K562 (cell line): ENCODE measurements around the gene TARBP2.

Source experiments
- LEF1 ChIP-seq: fragments of 450-650 bp; IDR thresholded peaks from 2 replicates; pipeline ENCODE4 v1.6.1; 2016; ENCODE audit warnings: mild to moderate bottlenecking
- TF ChIP-seq, protein P1 (sequence below), 3 experiments: IDR thresholded peaks in 2 of 3; conservative IDR thresholded peaks in 1 of 3; 2 replicates each; pipeline ENCODE4 v1.5.1; 2011 to 2012; ENCODE audit warnings: low read length in 3 of 3, mild to moderate bottlenecking in 3 of 3, control low read depth in 2 of 3, improper control_type of control experiment in 1 of 3, inconsistent platforms in 1 of 3, low read depth in 1 of 3, mixed read lengths in 1 of 3, moderate library complexity in 1 of 3; ENCODE audit not compliant: insufficient read depth in 2 of 3

DNA sequence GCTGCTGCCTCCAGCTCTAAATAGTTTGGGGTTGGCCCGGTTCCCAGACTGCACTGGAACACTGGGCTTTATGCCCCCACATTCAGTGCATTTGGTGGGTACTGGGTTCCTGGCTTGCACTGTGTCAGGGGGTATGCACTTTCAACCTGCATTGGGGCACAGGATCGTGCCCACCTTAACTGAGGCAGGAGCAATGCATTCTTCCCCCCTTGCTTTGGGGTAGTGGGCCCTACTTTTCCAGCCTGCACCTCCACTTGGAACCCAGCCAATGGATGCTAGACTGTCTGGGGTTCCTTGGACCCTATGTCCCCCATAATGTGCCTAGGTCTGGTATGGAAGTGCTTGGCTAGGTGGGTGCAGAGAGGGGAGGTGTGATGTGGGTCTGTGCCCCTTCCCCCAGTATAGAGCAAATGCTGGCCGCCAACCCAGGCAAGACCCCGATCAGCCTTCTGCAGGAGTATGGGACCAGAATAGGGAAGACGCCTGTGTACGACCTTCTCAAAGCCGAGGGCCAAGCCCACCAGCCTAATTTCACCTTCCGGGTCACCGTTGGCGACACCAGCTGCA is 615 bp downstream of the TARBP2 start:
- no peak for TF ChIP-seq LEF1
- TF ChIP-seq, protein P1, sequence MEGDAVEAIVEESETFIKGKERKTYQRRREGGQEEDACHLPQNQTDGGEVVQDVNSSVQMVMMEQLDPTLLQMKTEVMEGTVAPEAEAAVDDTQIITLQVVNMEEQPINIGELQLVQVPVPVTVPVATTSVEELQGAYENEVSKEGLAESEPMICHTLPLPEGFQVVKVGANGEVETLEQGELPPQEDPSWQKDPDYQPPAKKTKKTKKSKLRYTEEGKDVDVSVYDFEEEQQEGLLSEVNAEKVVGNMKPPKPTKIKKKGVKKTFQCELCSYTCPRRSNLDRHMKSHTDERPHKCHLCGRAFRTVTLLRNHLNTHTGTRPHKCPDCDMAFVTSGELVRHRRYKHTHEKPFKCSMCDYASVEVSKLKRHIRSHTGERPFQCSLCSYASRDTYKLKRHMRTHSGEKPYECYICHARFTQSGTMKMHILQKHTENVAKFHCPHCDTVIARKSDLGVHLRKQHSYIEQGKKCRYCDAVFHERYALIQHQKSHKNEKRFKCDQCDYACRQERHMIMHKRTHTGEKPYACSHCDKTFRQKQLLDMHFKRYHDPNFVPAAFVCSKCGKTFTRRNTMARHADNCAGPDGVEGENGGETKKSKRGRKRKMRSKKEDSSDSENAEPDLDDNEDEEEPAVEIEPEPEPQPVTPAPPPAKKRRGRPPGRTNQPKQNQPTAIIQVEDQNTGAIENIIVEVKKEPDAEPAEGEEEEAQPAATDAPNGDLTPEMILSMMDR (IDR thresholded peaks at IDR 0.05 in 2 of 3, conservative IDR thresholded peaks at IDR 0.05 in 1 of 3; ENCODE audit: insufficient read depth in 2 of 3, low read depth in 1 of 3, low read length in 3 of 3) = no peak
